ENCODE measurements around the gene OR51L1.

The OR51L1 gene

GRCh38 chr11:4991060-4991459 is 3.6 kb upstream of the OR51L1 start:
- TF ChIP-seq, protein P1, sequence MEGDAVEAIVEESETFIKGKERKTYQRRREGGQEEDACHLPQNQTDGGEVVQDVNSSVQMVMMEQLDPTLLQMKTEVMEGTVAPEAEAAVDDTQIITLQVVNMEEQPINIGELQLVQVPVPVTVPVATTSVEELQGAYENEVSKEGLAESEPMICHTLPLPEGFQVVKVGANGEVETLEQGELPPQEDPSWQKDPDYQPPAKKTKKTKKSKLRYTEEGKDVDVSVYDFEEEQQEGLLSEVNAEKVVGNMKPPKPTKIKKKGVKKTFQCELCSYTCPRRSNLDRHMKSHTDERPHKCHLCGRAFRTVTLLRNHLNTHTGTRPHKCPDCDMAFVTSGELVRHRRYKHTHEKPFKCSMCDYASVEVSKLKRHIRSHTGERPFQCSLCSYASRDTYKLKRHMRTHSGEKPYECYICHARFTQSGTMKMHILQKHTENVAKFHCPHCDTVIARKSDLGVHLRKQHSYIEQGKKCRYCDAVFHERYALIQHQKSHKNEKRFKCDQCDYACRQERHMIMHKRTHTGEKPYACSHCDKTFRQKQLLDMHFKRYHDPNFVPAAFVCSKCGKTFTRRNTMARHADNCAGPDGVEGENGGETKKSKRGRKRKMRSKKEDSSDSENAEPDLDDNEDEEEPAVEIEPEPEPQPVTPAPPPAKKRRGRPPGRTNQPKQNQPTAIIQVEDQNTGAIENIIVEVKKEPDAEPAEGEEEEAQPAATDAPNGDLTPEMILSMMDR (IDR thresholded peaks at IDR 0.05), result no peak
- Histone ChIP-seq H3K36me3 (ENCODE audit: control insufficient read depth, insufficient read depth, low read length) (no peaks in the 10 kb centered on the region), H3K9me3 (ENCODE audit: control insufficient read depth, low read length) (no peaks in the 10 kb centered on the region), H3K27me3 (ENCODE audit: control insufficient read depth, insufficient read depth, low read length) (no peaks in the 10 kb centered on the region), H3K9ac (no peak overlapping the region), H3K79me2 (no peaks in the 10 kb centered on the region), H3K27ac (no peak overlapping the region), H3K4me1 (no peaks in the 10 kb centered on the region), H3K4me3 (ENCODE audit: low read depth, low read length) (no peak overlapping the region), H3K4me2 (ENCODE audit: low read length) (no peak overlapping the region), H2AFZ (no peak overlapping the region)

- no peak overlapping the region for H2AFZ ChIP-seq
- TF ChIP-seq, protein P1 (IDR thresholded peaks at IDR 0.05), result peak; percentile 50
- no peak overlapping the region for H3K4me2 ChIP-seq (ENCODE audit: low read length)
- H3K79me2 ChIP-seq, result no peaks in the 10 kb centered on the region
- H3K9me3 ChIP-seq (ENCODE audit: control insufficient read depth, low read length), result no peaks in the 10 kb centered on the region
- no peak overlapping the region for H3K27ac ChIP-seq
- no peak overlapping the region for H3K4me3 ChIP-seq (ENCODE audit: low read depth, low read length)
- H3K4me1 ChIP-seq, result no peaks in the 10 kb centered on the region
- no peaks in the 10 kb centered on the region for H3K27me3 ChIP-seq (ENCODE audit: control insufficient read depth, insufficient read depth, low read length)
- no peaks in the 10 kb centered on the region for H3K36me3 ChIP-seq (ENCODE audit: control insufficient read depth, insufficient read depth, low read length)
- H3K9ac ChIP-seq, result no peak overlapping the region
These were observed 10.0 kb downstream of the OR51L1 start for GRCh38 chr11:5004424-5005274.

GRCh38 chr11:5007561-5007960 is 12.9 kb downstream of the OR51L1 start:
- H2AFZ ChIP-seq, result no peak overlapping the region
- H3K4me3 ChIP-seq (ENCODE audit: low read depth, low read length), result no peak overlapping the region
- TF ChIP-seq, protein P1 (IDR thresholded peaks at IDR 0.05), result no peak
- no peak overlapping the region for H3K4me2 ChIP-seq (ENCODE audit: low read length)
- H3K4me1 ChIP-seq, result no peaks in the 10 kb centered on the region
- no peaks in the 10 kb centered on the region for H3K36me3 ChIP-seq (ENCODE audit: control insufficient read depth, insufficient read depth, low read length)
- no peaks in the 10 kb centered on the region for H3K79me2 ChIP-seq
- H3K27me3 ChIP-seq (ENCODE audit: control insufficient read depth, insufficient read depth, low read length), result no peaks in the 10 kb centered on the region
- no peak overlapping the region for H3K27ac ChIP-seq
- H3K9ac ChIP-seq, result no peak overlapping the region
- no peaks in the 10 kb centered on the region for H3K9me3 ChIP-seq (ENCODE audit: control insufficient read depth, low read length)

DNA sequence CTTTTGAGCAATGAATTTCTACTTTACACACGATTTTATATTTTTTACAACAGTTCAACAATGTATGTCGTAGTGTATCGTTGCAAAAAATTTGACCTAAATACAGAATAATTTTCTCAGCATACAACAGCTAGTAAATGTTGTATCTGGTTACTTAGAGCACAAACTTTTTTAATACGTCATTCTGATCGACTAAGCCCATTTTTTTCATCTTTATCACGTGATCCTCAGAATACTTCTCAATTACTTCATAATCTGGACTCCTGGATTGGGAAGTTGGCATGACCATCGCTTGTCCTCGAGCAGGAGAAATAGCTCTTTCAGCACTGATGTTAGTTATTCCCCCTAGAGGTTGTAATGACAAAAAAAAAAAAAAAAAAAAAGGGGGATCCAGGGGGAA is 16.6 kb downstream of the OR51L1 start:
- no peaks in the 10 kb centered on the region for H3K27me3 ChIP-seq (ENCODE audit: control insufficient read depth, insufficient read depth, low read length)
- H3K4me2 ChIP-seq (ENCODE audit: low read length), result no peak overlapping the region
- no peak overlapping the region for H3K4me3 ChIP-seq (ENCODE audit: low read depth, low read length)
- H3K79me2 ChIP-seq, result no peaks in the 10 kb centered on the region
- H2AFZ ChIP-seq, result no peak overlapping the region
- no peaks in the 10 kb centered on the region for H3K4me1 ChIP-seq
- no peaks in the 10 kb centered on the region for H3K9me3 ChIP-seq (ENCODE audit: control insufficient read depth, low read length)
- no peak overlapping the region for H3K9ac ChIP-seq
- no peak overlapping the region for H3K27ac ChIP-seq
- H3K36me3 ChIP-seq (ENCODE audit: control insufficient read depth, insufficient read depth, low read length), result no peaks in the 10 kb centered on the region
- TF ChIP-seq, protein P1 (IDR thresholded peaks at IDR 0.05), result no peak

DNA sequence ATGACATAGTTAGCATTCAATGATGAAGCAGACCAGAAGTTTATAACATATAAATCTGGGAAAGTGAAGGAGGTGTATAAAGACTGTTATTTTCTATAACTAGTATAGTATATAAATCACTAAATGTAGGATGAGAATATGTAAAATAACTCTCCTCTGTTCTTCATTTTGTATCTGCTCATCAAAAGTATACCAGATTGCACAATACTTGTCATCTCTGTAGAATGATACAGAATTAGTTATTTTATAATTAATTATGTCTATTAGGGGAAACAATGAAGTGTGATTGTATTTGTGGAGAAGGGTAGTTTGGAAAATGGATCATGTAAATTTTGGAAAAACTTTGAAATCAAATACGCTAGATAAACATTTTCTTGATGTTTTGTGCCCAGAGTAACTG is 18.4 kb downstream of the OR51L1 start:
- Histone ChIP-seq H3K4me1 (no peaks in the 10 kb centered on the region), H3K4me2 (ENCODE audit: low read length) (no peak overlapping the region), H3K36me3 (ENCODE audit: control insufficient read depth, insufficient read depth, low read length) (no peaks in the 10 kb centered on the region), H3K4me3 (ENCODE audit: low read depth, low read length) (no peak overlapping the region), H3K27me3 (ENCODE audit: control insufficient read depth, insufficient read depth, low read length) (no peaks in the 10 kb centered on the region), H3K79me2 (no peaks in the 10 kb centered on the region), H2AFZ (no peak overlapping the region), H3K27ac (no peak overlapping the region), H3K9ac (no peak overlapping the region), H3K9me3 (ENCODE audit: control insufficient read depth, low read length) (no peaks in the 10 kb centered on the region)
- TF ChIP-seq, protein P1 (IDR thresholded peaks at IDR 0.05), result no peak
